ENCODE measurements around the gene ACSM6.

DNA sequence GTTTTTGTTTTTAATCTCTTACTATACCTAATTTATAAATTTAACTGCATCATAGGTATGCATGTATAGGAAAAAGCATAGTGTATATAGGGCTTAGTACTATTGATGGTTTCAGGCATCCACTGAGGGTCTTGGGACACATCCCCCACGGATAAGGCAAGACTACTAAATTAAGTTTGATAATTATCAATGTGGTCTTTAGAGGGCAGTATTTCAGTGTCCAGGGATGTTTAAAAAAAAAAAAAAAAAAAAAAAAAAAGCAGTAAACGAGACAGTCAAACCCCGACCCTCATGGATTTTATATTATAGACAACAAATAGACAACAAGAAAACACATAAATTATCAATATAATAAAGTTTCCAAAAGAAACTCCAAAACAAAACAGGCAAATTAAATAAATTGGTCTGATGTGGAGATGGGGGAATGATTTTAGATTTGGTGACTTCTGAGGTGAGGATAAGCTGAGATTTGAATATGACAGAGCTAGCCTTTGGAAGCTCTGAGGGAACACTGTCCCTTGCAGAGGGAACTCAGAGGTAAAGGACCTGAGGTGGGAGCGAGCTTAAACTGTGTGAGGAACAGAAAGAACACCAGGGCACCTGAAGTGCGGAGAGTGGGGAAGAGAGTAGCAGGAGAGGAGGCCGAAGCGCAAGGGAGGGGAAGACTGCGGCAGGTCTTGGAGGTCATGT is 14.8 kb downstream of the ACSM6 start:
- TF ChIP-seq POLR2A (IDR thresholded peaks at IDR 0.05) = no peak
- TF ChIP-seq, protein P1, sequence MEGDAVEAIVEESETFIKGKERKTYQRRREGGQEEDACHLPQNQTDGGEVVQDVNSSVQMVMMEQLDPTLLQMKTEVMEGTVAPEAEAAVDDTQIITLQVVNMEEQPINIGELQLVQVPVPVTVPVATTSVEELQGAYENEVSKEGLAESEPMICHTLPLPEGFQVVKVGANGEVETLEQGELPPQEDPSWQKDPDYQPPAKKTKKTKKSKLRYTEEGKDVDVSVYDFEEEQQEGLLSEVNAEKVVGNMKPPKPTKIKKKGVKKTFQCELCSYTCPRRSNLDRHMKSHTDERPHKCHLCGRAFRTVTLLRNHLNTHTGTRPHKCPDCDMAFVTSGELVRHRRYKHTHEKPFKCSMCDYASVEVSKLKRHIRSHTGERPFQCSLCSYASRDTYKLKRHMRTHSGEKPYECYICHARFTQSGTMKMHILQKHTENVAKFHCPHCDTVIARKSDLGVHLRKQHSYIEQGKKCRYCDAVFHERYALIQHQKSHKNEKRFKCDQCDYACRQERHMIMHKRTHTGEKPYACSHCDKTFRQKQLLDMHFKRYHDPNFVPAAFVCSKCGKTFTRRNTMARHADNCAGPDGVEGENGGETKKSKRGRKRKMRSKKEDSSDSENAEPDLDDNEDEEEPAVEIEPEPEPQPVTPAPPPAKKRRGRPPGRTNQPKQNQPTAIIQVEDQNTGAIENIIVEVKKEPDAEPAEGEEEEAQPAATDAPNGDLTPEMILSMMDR (IDR thresholded peaks at IDR 0.05) = peak in 11 of 12 donors; percentile 21 to 62 (median 36)

Data from heart left ventricle (tissue), 13 donors.